DMS53 treated with DMSO at 0.1 percent for 48 hours (cell line): ENCODE measurements around the gene HRH3.

Source experiments
- DNase-seq: peaks from one replicate; lab custom pipeline; 2025; ENCODE audit not compliant: unreplicated experiment; lab: John Stamatoyannopoulos, UW

HRH3 gene

GRCh38 chr20:62181808-62182207, 38.3 kb downstream of the HRH3 start:
- no peak for DNase-seq

GRCh38 chr20:62179162-62179504, 40.9 kb downstream of the HRH3 start:
- no peak for DNase-seq

- DNase-seq = no peak
Observed at GRCh38 chr20:62178316-62179161, 41.5 kb downstream of the HRH3 start.

GRCh38 chr20:62177307-62177706, 42.8 kb downstream of the HRH3 start:
- DNase-seq = no peak

GRCh38 chr20:62176866-62177265, 43.2 kb downstream of the HRH3 start:
- no peak for DNase-seq

- no peak for DNase-seq
Observed at GRCh38 chr20:62175711-62176110, 44.4 kb downstream of the HRH3 start.

- no peak for DNase-seq
Observed at GRCh38 chr20:62174870-62175624, 45.0 kb downstream of the HRH3 start.

- no peak for DNase-seq
Observed at GRCh38 chr20:62174021-62174804, 45.9 kb downstream of the HRH3 start.

- no peak for DNase-seq
Observed at GRCh38 chr20:62172666-62173065, 47.4 kb downstream of the HRH3 start.

GRCh38 chr20:62171245-62171644, 48.8 kb downstream of the HRH3 start:
- DNase-seq = no peak

- DNase-seq = no peak
Observed at GRCh38 chr20:62170536-62170935, 49.5 kb downstream of the HRH3 start.

GRCh38 chr20:62168890-62169435, 51.1 kb downstream of the HRH3 start:
- no peak for DNase-seq

- DNase-seq = no peak
Observed at GRCh38 chr20:62168061-62168460, 52.0 kb downstream of the HRH3 start.

GRCh38 chr20:62167474-62167873, 52.6 kb downstream of the HRH3 start:
- DNase-seq = no peak

- no peak for DNase-seq
Observed at GRCh38 chr20:62165762-62166399, 54.2 kb downstream of the HRH3 start.
